ENCODE data around the gene ERMP1.

- TF ChIP-seq CTCF (IDR thresholded peaks at IDR 0.05) (no peak), POLR2A (IDR thresholded peaks at IDR 0.05) (no peak), POLR2AphosphoS5 (IDR thresholded peaks at IDR 0.05) (no peak)
Observed at GRCh38 chr9:5866685-5867084, 33.8 kb upstream of the ERMP1 start.
